Lower leg skin (tissue), 3 donors: ENCODE results near the gene GADD45B.

Source experiments
- CTCF ChIP-seq, 3 donors: fragments of 450-650 bp; IDR thresholded peaks; one replicate each; pipeline ENCODE4 v1.5.1; 2016; ENCODE audit warnings: antibody characterized with exemption in 3 of 3, mild to moderate bottlenecking in 3 of 3, moderate library complexity in 2 of 3
- POLR2A ChIP-seq, 2 donors: fragments of 450-650 bp; IDR thresholded peaks; one replicate each; pipeline ENCODE4 v1.6.1; 2016 to 2017; ENCODE audit warnings: antibody characterized with exemption in 2 of 2, mild to moderate bottlenecking in 1 of 2, moderate library complexity in 1 of 2

GRCh38 chr19:2438178-2438577 is 37.7 kb upstream of the GADD45B start:
- no peak for TF ChIP-seq POLR2A (IDR thresholded peaks at IDR 0.05)
- TF ChIP-seq CTCF (IDR thresholded peaks at IDR 0.05) = no peak
